AG04450 (cell line): ENCODE data around the gene MS4A1. TPM values are rescaled to one million over a fixed set of nuclear protein-coding genes. Genes with fewer than 3 reads are reported as not detected.

Experiments used
- CTCF ChIA-PET: fragments of 300-600, 350-600 bp; formaldehyde crosslinking; extraction: SDS; loops from one replicate; lab custom pipeline; 2022; ENCODE audit warnings: antibody characterized with exemption, inconsistent platforms; lab: Charles Lee
- POLR2A ChIA-PET: fragments of 350-600 bp; formaldehyde crosslinking; extraction: SDS; loops from one replicate; lab custom pipeline; 2021; ENCODE audit warnings: antibody characterized with exemption, inconsistent platforms; lab: Yijun Ruan, JAX
- DNase-seq: peaks from one replicate; pipeline ENCODE4 v3.0.0-alpha.2; 2011; ENCODE audit warnings: low read depth, low spot score
- H3K27ac ChIP-seq: one replicate; pipeline ENCODE4 v1.5.1; 2012; ENCODE audit warnings: low read depth, low read length, control low read depth
- H3K27me3 ChIP-seq: one replicate; pipeline ENCODE4 v1.6.0; 2012; ENCODE audit warnings: low read length; ENCODE audit not compliant: control insufficient read depth, insufficient read depth
- H3K4me3 ChIP-seq: 2 replicates; pipeline ENCODE4 v1.5.1; 2011; ENCODE audit warnings: mild to moderate bottlenecking, low read depth, low read length, control low read depth
- H3K9me3 ChIP-seq: 2 replicates; pipeline ENCODE4 v1.5.1; 2012; ENCODE audit warnings: low read length; ENCODE audit not compliant: control insufficient read depth, insufficient read depth
- polyA plus RNA-seq: library from polyadenylated mRNA; depleted of rRNA; stranded (reverse); fragments of >200 nt; gene quantifications from 2 replicates; pipeline ENCODE4 v1.2.3, GENCODE V29; 2011
- TF ChIP-seq, protein P1 (sequence below): IDR thresholded peaks from 2 replicates; pipeline ENCODE4 v1.5.1; 2011; ENCODE audit warnings: low read depth, low read length, control low read depth, inconsistent platforms

MS4A1 gene
- polyA plus RNA-seq, 1 experiment, result not detected

DNA sequence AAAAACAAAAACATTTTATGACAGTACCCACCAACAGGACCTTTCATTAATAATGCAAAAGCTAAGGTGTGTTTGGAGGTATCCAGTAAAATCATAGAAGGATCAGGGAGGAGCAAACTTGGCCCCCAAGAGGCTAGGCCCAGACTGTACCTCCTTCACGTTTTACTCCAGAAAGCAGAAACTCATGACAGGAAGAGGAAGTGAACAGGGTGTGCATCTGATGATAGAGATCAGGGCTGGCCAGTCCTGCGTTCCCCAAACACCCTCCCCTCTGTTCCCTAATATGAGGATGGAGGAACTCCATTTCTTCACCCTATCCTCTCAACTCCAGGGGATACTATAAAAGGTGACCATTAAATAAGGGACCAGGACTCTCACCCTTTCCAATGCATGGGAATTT lies 26.7 kb downstream of the MS4A1 start:
- no peak for DNase-seq
- Histone ChIP-seq H3K4me3 (no peak overlapping the region), H3K27me3 (no peaks in the 10 kb centered on the region), H3K9me3 (no peaks in the 10 kb centered on the region; the same call in none of the 2 replicates), H3K27ac (no peak overlapping the region)
- POLR2A ChIA-PET, result no interaction called here
- TF ChIP-seq, protein P1, sequence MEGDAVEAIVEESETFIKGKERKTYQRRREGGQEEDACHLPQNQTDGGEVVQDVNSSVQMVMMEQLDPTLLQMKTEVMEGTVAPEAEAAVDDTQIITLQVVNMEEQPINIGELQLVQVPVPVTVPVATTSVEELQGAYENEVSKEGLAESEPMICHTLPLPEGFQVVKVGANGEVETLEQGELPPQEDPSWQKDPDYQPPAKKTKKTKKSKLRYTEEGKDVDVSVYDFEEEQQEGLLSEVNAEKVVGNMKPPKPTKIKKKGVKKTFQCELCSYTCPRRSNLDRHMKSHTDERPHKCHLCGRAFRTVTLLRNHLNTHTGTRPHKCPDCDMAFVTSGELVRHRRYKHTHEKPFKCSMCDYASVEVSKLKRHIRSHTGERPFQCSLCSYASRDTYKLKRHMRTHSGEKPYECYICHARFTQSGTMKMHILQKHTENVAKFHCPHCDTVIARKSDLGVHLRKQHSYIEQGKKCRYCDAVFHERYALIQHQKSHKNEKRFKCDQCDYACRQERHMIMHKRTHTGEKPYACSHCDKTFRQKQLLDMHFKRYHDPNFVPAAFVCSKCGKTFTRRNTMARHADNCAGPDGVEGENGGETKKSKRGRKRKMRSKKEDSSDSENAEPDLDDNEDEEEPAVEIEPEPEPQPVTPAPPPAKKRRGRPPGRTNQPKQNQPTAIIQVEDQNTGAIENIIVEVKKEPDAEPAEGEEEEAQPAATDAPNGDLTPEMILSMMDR, result no peak
- CTCF ChIA-PET, result no interaction called here

DNA sequence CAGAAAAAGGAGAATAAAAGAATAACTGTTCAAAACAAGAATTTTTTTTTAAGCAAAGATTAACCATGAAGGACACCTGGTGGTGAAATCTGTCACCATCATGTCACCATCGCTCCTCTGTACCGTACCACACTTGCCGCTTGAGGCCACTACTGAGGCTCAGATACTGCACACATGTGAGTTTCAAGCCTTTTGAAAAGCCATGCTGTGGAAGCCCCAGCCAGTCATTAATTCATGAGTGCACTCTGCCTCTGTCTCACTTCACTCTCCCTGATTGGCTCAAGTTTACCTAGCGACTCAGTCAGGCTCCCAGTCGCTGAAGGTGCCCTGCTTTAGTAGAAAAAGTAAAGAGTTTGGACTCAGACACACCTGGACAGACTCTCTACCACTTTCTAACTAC lies 30.3 kb downstream of the MS4A1 start:
- TF ChIP-seq, protein P1, result no peak
- no peak for DNase-seq
- peaks cover 4% of the 10 kb centered on the region for H3K9me3 ChIP-seq
- no peaks in the 10 kb centered on the region for H3K27me3 ChIP-seq
- H3K4me3 ChIP-seq, result no peak overlapping the region
- H3K27ac ChIP-seq, result no peak overlapping the region
- ChIA-PET POLR2A (no interaction called here), CTCF (no interaction called here)

DNA sequence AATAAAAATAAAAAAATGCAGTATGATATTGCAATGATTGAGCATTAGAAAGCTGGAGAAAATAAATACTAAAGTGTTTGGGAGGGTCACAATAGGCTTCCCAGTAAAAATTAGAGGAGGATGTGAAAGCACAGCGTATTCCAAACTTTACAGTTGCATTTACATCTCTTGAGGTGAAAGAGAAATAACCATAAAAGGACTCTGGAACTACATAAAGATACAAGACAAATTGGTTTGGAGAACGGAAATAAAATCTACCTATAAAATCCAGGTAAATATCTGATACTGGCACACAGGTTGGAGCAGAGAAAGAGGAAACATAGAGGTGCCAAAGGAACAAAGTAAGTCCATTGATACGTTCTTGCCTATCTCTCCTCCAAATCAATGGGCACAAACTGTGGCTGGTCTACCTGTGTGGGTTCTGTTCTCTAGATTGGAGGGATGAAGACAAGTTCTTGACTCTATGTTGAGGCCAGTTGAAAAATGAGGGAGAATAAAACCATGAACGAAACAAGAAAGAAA lies 36.9 kb downstream of the MS4A1 start, which contains the start of gene MS4A12:
TSS of gene MS4A12 (plus strand) at position 291 of the 522 bp plus-strand sequence. CDS start 4,541 bp downstream, outside the sequence.
- no peaks in the 10 kb centered on the region for H3K27me3 ChIP-seq
- POLR2A ChIA-PET, result no interaction called here
- CTCF ChIA-PET, result no interaction called here

DNA sequence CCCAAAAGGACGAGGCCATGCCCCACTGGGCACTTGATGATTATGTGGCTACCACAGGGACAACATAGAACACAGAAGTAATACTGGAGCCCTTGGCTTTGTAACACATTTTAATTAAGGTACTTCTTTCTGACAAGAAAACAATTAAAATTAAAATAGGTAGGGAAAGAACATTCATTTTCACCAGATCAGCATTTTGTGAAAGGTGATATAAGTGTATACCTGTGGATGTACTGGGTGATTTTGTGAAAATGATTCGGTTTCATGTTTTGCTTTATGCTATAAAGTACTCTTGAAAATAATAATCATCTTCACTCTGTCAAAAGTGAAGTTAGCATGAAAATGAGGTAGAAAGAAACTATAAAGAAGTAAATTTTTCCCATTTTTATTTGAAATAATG lies 37.8 kb downstream of the MS4A1 start:
- TF ChIP-seq, protein P1, result no peak
- POLR2A ChIA-PET, result no interaction called here
- Histone ChIP-seq H3K27ac (no peak overlapping the region), H3K9me3 (peaks cover 13% of the 10 kb centered on the region), H3K27me3 (no peaks in the 10 kb centered on the region), H3K4me3 (no peak overlapping the region)
- CTCF ChIA-PET, result no interaction called here
- no peak for DNase-seq

More for the DNA sequence above, 36.9 kb downstream of the MS4A1 start, which contains the start of gene MS4A12:
- TF ChIP-seq, protein P1, result no peak
- no peak for DNase-seq
- Histone ChIP-seq H3K4me3 (no peak within 1 kb of the TSS), H3K27ac (no peak within 1 kb of the TSS), H3K9me3 (peaks cover 13% of the 10 kb centered on the region)

DNA sequence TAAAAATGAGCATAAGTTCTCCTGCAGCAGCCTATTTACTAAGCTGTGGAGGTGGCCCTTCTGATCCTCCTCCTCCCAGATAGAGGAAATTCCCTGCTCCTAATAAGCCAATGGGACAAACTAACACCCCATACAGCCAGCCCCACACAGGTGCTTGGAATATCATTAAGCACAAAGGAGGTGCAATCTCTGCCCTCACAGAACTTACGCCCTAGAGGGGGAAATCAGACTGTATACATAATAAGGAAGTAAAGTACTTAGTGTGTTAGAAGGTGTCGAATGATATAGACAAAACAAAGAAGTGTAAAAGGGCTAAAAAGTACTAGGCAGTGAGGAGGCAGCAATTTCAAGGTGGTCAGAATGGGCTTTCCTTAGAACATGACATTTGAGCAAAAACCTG lies 42.8 kb downstream of the MS4A1 start:
- no peak for DNase-seq
- no peak overlapping the region for H3K27ac ChIP-seq
- H3K9me3 ChIP-seq, result peaks cover 10% of the 10 kb centered on the region

More for the DNA sequence above, 42.8 kb downstream of the MS4A1 start:
- ChIA-PET CTCF (no interaction called here), POLR2A (no interaction called here)
- Histone ChIP-seq H3K4me3 (no peak overlapping the region), H3K27me3 (no peaks in the 10 kb centered on the region)
- TF ChIP-seq, protein P1, result no peak
